Measurements from ENCODE around the gene NSD2. TPM values are rescaled to one million over a fixed set of nuclear protein-coding genes. Genes with fewer than 3 reads are reported as not detected.

NSD2 gene
- total and polyA plus RNA-seq, 4 donors: 5.1 to 71.5 (median 11.6) TPM

DNA sequence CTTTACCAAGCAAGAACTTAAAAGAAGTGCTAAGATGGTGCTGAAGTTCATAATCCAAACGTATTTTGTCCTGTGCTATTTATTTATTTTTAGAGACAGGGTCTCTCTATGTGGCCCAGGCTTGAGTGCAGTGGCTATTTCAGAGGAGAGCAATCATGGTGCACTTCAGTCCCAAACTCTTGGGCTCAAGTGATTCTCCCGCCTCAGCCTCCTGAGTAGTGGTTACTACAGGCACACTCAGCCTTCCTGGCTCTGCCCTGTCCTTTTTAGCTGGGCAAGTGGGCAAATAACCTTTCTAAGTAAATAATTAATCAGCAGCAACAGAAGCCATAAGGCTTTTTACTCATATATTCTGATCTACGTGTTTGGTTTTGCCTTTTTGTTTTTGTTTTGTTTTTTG lies 2.6 kb downstream of the NSD2 start:
- WGBS: 42% methylated on average over 3 of the region's 3 CpGs
- Histone ChIP-seq H3K27me3 (ENCODE audit: control insufficient read depth in 4 of 4, insufficient read depth in 4 of 4, low read length in 3 of 4) (no peaks in the 10 kb centered on the region), H3K36me3 (ENCODE audit: control insufficient read depth in 4 of 4, insufficient read depth in 3 of 4, low read depth in 1 of 4, low read length in 3 of 4) (no peaks in the 10 kb centered on the region), H3K4me1 (ENCODE audit: control insufficient read depth in 4 of 4, insufficient read depth in 4 of 4, low read length in 3 of 4) (peaks cover 7 to 31% (median 23%) of the 10 kb centered on the region in 4 donors), H3K4me3 (ENCODE audit: low read depth in 1 of 3, low read length in 3 of 3) (no peak overlapping the region), H3K9ac (ENCODE audit: low read depth in 1 of 2, low read length in 2 of 2) (no peak overlapping the region), H3K27ac (ENCODE audit: low read depth in 1 of 2, low read length in 2 of 2) (no peak overlapping the region), H3K9me3 (ENCODE audit: control insufficient read depth in 4 of 4, low read length in 3 of 4) (no peaks in the 10 kb centered on the region)
- DNase-seq (ENCODE audit: low spot score): no peak
- TF ChIP-seq RAD21 (IDR thresholded peaks at IDR 0.05): no peak
- TF ChIP-seq, protein P1, sequence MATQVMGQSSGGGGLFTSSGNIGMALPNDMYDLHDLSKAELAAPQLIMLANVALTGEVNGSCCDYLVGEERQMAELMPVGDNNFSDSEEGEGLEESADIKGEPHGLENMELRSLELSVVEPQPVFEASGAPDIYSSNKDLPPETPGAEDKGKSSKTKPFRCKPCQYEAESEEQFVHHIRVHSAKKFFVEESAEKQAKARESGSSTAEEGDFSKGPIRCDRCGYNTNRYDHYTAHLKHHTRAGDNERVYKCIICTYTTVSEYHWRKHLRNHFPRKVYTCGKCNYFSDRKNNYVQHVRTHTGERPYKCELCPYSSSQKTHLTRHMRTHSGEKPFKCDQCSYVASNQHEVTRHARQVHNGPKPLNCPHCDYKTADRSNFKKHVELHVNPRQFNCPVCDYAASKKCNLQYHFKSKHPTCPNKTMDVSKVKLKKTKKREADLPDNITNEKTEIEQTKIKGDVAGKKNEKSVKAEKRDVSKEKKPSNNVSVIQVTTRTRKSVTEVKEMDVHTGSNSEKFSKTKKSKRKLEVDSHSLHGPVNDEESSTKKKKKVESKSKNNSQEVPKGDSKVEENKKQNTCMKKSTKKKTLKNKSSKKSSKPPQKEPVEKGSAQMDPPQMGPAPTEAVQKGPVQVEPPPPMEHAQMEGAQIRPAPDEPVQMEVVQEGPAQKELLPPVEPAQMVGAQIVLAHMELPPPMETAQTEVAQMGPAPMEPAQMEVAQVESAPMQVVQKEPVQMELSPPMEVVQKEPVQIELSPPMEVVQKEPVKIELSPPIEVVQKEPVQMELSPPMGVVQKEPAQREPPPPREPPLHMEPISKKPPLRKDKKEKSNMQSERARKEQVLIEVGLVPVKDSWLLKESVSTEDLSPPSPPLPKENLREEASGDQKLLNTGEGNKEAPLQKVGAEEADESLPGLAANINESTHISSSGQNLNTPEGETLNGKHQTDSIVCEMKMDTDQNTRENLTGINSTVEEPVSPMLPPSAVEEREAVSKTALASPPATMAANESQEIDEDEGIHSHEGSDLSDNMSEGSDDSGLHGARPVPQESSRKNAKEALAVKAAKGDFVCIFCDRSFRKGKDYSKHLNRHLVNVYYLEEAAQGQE (IDR thresholded peaks at IDR 0.05): no peak
- TF ChIP-seq FOXA1 (IDR thresholded peaks at IDR 0.05): no peak
- no peak for TF ChIP-seq GABPA (IDR thresholded peaks at IDR 0.05 in 1 of 2, conservative IDR thresholded peaks at IDR 0.05 in 1 of 2)
- no peak for TF ChIP-seq SP1 (IDR thresholded peaks at IDR 0.05)
- TF ChIP-seq FOXA2 (IDR thresholded peaks at IDR 0.05): no peak
- TF ChIP-seq, protein P2, sequence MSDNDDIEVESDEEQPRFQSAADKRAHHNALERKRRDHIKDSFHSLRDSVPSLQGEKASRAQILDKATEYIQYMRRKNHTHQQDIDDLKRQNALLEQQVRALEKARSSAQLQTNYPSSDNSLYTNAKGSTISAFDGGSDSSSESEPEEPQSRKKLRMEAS (IDR thresholded peaks at IDR 0.05): no peak
- peak; percentile 19 for TF ChIP-seq YY1 (IDR thresholded peaks at IDR 0.05)
- no peak for TF ChIP-seq EGR1 (IDR thresholded peaks at IDR 0.05; ENCODE audit: low read depth in 2 of 2)
- TF ChIP-seq, protein P3, sequence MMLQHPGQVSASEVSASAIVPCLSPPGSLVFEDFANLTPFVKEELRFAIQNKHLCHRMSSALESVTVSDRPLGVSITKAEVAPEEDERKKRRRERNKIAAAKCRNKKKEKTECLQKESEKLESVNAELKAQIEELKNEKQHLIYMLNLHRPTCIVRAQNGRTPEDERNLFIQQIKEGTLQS (IDR thresholded peaks at IDR 0.05): no peak
- TF ChIP-seq, protein P4, sequence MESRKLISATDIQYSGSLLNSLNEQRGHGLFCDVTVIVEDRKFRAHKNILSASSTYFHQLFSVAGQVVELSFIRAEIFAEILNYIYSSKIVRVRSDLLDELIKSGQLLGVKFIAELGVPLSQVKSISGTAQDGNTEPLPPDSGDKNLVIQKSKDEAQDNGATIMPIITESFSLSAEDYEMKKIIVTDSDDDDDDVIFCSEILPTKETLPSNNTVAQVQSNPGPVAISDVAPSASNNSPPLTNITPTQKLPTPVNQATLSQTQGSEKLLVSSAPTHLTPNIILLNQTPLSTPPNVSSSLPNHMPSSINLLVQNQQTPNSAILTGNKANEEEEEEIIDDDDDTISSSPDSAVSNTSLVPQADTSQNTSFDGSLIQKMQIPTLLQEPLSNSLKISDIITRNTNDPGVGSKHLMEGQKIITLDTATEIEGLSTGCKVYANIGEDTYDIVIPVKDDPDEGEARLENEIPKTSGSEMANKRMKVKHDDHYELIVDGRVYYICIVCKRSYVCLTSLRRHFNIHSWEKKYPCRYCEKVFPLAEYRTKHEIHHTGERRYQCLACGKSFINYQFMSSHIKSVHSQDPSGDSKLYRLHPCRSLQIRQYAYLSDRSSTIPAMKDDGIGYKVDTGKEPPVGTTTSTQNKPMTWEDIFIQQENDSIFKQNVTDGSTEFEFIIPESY (IDR thresholded peaks at IDR 0.05): no peak
- no peak for TF ChIP-seq NR2F2 (IDR thresholded peaks at IDR 0.05)
- no peak for TF ChIP-seq JUND (IDR thresholded peaks at IDR 0.05)
- TF ChIP-seq HNF4A (conservative IDR thresholded peaks at IDR 0.05): peak in 1 of 2 donors; percentile 6
- TF ChIP-seq HNF4G (IDR thresholded peaks at IDR 0.05): no peak
- no peak for TF ChIP-seq TAF1 (conservative IDR thresholded peaks at IDR 0.05)

DNA sequence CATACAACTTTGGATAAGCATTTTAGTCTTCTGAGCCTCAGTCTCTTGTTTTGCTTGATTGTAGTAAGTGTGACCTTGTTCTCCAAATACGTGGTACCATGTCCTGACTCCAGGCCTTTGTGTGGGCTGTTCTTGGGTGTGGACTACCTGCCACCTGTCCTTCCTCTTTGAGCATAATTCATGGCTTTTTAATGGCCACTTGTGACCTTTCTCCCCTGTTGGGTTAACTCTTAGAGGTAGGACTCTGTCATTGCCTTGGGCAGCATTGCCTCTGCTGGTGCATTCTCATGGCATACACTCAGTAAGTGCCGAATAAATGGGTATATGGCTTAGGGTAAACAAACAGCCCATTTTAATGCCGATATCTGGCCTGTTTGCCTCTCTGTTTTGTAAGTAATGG lies 3.0 kb downstream of the NSD2 start:
- DNase-seq (ENCODE audit: low spot score): no peak
- Histone ChIP-seq H3K4me3 (ENCODE audit: low read depth in 1 of 3, low read length in 3 of 3) (no peak overlapping the region), H3K9ac (ENCODE audit: low read depth in 1 of 2, low read length in 2 of 2) (no peak overlapping the region), H3K27ac (ENCODE audit: low read depth in 1 of 2, low read length in 2 of 2) (no peak overlapping the region), H3K4me1 (ENCODE audit: control insufficient read depth in 4 of 4, insufficient read depth in 4 of 4, low read length in 3 of 4) (peaks cover 7 to 31% (median 23%) of the 10 kb centered on the region in 4 donors), H3K27me3 (ENCODE audit: control insufficient read depth in 4 of 4, insufficient read depth in 4 of 4, low read length in 3 of 4) (no peaks in the 10 kb centered on the region), H3K9me3 (ENCODE audit: control insufficient read depth in 4 of 4, low read length in 3 of 4) (no peaks in the 10 kb centered on the region), H3K36me3 (ENCODE audit: control insufficient read depth in 4 of 4, insufficient read depth in 3 of 4, low read depth in 1 of 4, low read length in 3 of 4) (no peaks in the 10 kb centered on the region)
- 67% methylated on average over 3 of the region's 3 CpGs for WGBS
- TF ChIP-seq, protein P2 (IDR thresholded peaks at IDR 0.05): no peak
- TF ChIP-seq, protein P1 (IDR thresholded peaks at IDR 0.05): no peak
- TF ChIP-seq EGR1 (IDR thresholded peaks at IDR 0.05; ENCODE audit: low read depth in 2 of 2) (no peak), GABPA (IDR thresholded peaks at IDR 0.05 in 1 of 2, conservative IDR thresholded peaks at IDR 0.05 in 1 of 2) (no peak), FOXA2 (IDR thresholded peaks at IDR 0.05) (no peak), SP1 (IDR thresholded peaks at IDR 0.05) (no peak)
- TF ChIP-seq, protein P5, sequence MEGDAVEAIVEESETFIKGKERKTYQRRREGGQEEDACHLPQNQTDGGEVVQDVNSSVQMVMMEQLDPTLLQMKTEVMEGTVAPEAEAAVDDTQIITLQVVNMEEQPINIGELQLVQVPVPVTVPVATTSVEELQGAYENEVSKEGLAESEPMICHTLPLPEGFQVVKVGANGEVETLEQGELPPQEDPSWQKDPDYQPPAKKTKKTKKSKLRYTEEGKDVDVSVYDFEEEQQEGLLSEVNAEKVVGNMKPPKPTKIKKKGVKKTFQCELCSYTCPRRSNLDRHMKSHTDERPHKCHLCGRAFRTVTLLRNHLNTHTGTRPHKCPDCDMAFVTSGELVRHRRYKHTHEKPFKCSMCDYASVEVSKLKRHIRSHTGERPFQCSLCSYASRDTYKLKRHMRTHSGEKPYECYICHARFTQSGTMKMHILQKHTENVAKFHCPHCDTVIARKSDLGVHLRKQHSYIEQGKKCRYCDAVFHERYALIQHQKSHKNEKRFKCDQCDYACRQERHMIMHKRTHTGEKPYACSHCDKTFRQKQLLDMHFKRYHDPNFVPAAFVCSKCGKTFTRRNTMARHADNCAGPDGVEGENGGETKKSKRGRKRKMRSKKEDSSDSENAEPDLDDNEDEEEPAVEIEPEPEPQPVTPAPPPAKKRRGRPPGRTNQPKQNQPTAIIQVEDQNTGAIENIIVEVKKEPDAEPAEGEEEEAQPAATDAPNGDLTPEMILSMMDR (IDR thresholded peaks at IDR 0.05; ENCODE audit: low read depth, low read length, missing input control): no peak

All from liver (tissue), 9 donors.